Stomach (tissue), 9 donors: Measurements from ENCODE around the gene CUX1. TPM values are rescaled to one million over a fixed set of nuclear protein-coding genes. Genes with fewer than 3 reads are reported as not detected.

Experiments
- DNase-seq, 2 donors: peaks; one replicate each; pipeline versions ENCODE4 v3.0.0 to v3.0.0-alpha.2; 2013 to 2019
- H3K27ac ChIP-seq, 5 donors: fragments of 200-600 bp in 4 of 5; sonication (generic) in 4 of 5; one replicate each; pipeline ENCODE4 v1.5.1; 2013 to 2019; ENCODE audit warnings: mild to moderate bottlenecking in 1 of 5, moderate library complexity in 1 of 5
- H3K27me3 ChIP-seq, 3 donors: fragments of 200-600 bp; sonication (generic); one replicate each; pipeline ENCODE4 v1.5.1; 2017 to 2019; ENCODE audit warnings: mixed run types in 1 of 3
- H3K36me3 ChIP-seq, 4 donors: fragments of 200-600 bp; sonication (generic); 1 replicate in 3 of 4; 2 replicates in 1 of 4; pipeline ENCODE4 v1.5.1; 2016 to 2019
- H3K4me1 ChIP-seq, 4 donors: fragments of 200-600 bp; sonication (generic); one replicate each; pipeline ENCODE4 v1.5.1; 2016 to 2019
- H3K4me3 ChIP-seq, 4 donors: fragments of 200-600 bp; sonication (generic) in 3 of 4; one replicate each; pipeline ENCODE4 v1.5.1; 2016 to 2019; ENCODE audit warnings: mild to moderate bottlenecking in 1 of 4
- H3K9me3 ChIP-seq, 4 donors: fragments of 200-600 bp; sonication (generic); one replicate each; pipeline ENCODE4 v1.5.1; 2016 to 2019
- EP300 ChIP-seq: sonication (generic); formaldehyde crosslinking; IDR thresholded peaks from one replicate; pipeline ENCODE4 v1.6.1; 2017; ENCODE audit warnings: antibody characterized with exemption
- POLR2A ChIP-seq, 4 donors: fragments of 450-650 bp; IDR thresholded peaks; one replicate each; pipeline ENCODE4 v1.6.1; 2016; ENCODE audit warnings: antibody characterized with exemption in 4 of 4, control low read depth in 2 of 4, mild to moderate bottlenecking in 1 of 4, moderate library complexity in 1 of 4
- POLR2AphosphoS5 ChIP-seq, 3 donors: sonication (generic); formaldehyde crosslinking; IDR thresholded peaks; one replicate each; pipeline ENCODE4 v1.6.1; 2016; ENCODE audit warnings: antibody characterized with exemption in 3 of 3
- WGBS, 5 donors: extraction: QIAGEN DNeasy Blood & Tissue Kit in 3 of 5; methylation state at CpG; one replicate each; pipeline versions ENCODE4 v1.1.5 to v1.1.7; 2013 to 2018; 5-methylcytosine and 5-hydroxymethylcytosine counted together
- intact Hi-C: fragments of 100-400 bp; cut with DNase I; formaldehyde crosslinking; loops from one replicate; pipeline ENCODE4 v1.15.1; 2023; ENCODE audit warnings: low total_unique reads
- polyA plus RNA-seq, 3 donors: library from polyadenylated mRNA; stranded (reverse); fragments of 200-250 nt; gene quantifications; one replicate each; pipeline ENCODE4 v1.2.3, GENCODE V29; 2013
- total RNA-seq, 5 donors: library from RNA; depleted of rRNA; stranded (reverse); fragments of >200 nt; gene quantifications; one replicate each; pipeline versions ENCODE4 v1.1.0 to v1.2.3, GENCODE V29; 2014 to 2016
- TF ChIP-seq, protein P1 (sequence below), 7 experiments: fragments of 450-650 bp in 4 of 7; fragments of 200-600 bp in 3 of 7; sonication (generic) in 3 of 7; IDR thresholded peaks; one replicate each; pipeline ENCODE4 v1.5.1; 2016 to 2019; ENCODE audit warnings: antibody characterized with exemption in 7 of 7, control low read depth in 2 of 7, mild to moderate bottlenecking in 1 of 7
- donor health status: healthy with polysubstance abuse.
- donor health status: Bipolar disorder and iron deficiency.
- donor health status: healthy.

The CUX1 gene
- total and polyA plus RNA-seq, 8 donors = 24.7 to 201 (median 54.7) TPM

DNA sequence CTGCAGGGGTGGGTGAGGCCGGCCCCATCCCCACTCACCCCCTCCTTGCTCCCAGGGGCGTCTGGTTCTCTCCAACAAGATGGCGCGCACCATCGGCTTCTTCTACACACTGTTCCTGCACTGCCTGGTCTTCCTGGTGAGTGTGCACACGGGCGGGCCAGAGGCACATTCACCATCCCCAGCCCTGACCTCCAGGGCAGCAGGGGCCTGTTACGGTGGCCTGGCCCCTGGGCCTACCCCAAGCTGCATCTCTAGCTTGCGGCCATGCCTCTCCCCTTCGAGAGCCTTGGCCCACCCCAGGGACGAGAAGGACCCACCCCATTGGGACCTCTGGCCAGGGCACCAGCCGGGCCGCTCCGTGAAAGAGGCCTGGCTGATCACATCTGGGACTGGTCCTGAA lies 464.4 kb downstream of the CUX1 start:
- Histone ChIP-seq H3K9me3 (no peaks in the 10 kb centered on the region), H3K36me3 (no peaks in the 10 kb centered on the region), H3K4me3 (no peak overlapping the region), H3K27ac (no peak overlapping the region), H3K4me1 (peaks cover 8 to 26% (median 18%) of the 10 kb centered on the region in 4 donors), H3K27me3 (no peaks in the 10 kb centered on the region)
- no peak for DNase-seq
- intact Hi-C loops = loop anchor here (5.0 to 10.0 kb wide), 2 partner anchors 111 to 183 kb away; partner anchors contain the start of genes ALKBH4 and LRWD1
- WGBS, 5 donors = 87 to 96% (median 92%) methylated on average over 11 to 14 of the region's 14 CpGs
- TF ChIP-seq POLR2AphosphoS5 (IDR thresholded peaks at IDR 0.05) = no peak
- no peak for TF ChIP-seq POLR2A (IDR thresholded peaks at IDR 0.05)
- TF ChIP-seq, protein P1, sequence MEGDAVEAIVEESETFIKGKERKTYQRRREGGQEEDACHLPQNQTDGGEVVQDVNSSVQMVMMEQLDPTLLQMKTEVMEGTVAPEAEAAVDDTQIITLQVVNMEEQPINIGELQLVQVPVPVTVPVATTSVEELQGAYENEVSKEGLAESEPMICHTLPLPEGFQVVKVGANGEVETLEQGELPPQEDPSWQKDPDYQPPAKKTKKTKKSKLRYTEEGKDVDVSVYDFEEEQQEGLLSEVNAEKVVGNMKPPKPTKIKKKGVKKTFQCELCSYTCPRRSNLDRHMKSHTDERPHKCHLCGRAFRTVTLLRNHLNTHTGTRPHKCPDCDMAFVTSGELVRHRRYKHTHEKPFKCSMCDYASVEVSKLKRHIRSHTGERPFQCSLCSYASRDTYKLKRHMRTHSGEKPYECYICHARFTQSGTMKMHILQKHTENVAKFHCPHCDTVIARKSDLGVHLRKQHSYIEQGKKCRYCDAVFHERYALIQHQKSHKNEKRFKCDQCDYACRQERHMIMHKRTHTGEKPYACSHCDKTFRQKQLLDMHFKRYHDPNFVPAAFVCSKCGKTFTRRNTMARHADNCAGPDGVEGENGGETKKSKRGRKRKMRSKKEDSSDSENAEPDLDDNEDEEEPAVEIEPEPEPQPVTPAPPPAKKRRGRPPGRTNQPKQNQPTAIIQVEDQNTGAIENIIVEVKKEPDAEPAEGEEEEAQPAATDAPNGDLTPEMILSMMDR (IDR thresholded peaks at IDR 0.05) = no peak
- TF ChIP-seq EP300 = no peak

DNA sequence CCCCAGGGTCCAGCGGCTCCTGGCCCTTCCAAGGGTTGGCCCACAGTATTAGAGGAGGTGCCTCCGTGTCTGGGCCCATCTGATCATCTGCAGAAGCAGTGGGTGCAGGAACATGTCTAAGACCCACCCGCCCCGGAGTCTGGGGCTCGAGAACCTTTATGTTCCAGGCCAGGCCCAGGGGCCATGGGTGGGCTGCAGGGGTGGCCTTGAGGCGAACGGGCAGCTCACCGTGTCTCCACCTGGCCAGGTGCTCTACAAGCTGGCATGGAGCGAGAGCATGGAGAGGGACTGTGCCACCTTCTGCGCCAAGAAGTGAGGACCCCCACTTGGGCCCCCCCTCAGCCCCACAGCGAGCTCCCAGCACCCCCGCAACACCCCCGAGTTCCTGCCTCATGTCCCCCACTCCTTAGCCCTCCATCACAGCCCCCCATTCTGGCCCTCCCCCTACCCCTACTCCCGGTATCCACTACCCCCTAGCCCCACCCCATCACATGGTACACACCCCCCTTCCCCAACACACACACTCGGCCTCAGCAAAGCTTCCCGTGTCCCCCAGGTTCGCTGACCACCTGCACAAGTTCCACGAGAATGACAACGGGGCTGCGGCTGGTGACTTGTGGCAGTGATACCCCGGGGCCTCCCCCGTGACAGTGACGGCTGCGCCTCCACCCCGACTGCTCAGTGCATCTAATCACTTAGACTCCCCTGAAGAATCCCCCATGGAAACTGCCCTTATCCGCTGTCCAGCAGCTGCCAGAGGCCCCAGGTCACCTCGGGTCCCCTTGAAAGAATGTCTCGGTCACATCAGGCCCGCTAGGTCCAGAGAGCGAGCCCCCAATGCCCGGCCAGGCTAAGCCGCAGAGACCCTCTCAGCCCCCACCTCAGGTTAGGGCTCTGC lies 465.3 kb downstream of the CUX1 start:
- no peak for DNase-seq
- H3K27ac ChIP-seq = no peak overlapping the region
- H3K4me1 ChIP-seq = peaks cover 9 to 35% (median 25%) of the 10 kb centered on the region in 4 donors
- no peaks in the 10 kb centered on the region for H3K9me3 ChIP-seq
- no peaks in the 10 kb centered on the region for H3K36me3 ChIP-seq
- peaks cover 0 to 6% (median 0%) of the 10 kb centered on the region in 3 donors for H3K27me3 ChIP-seq
- 77 to 90% (median 90%) methylated on average over 13 to 32 of the region's 32 CpGs for WGBS, 5 donors
- H3K4me3 ChIP-seq = no peak overlapping the region
- TF ChIP-seq, protein P1 (IDR thresholded peaks at IDR 0.05) = no peak
- TF ChIP-seq POLR2AphosphoS5 (IDR thresholded peaks at IDR 0.05) = no peak
- intact Hi-C loops = loop anchor here (5.0 to 10.0 kb wide), 2 partner anchors 110 to 182 kb away; partner anchors contain the start of genes ALKBH4 and LRWD1

DNA sequence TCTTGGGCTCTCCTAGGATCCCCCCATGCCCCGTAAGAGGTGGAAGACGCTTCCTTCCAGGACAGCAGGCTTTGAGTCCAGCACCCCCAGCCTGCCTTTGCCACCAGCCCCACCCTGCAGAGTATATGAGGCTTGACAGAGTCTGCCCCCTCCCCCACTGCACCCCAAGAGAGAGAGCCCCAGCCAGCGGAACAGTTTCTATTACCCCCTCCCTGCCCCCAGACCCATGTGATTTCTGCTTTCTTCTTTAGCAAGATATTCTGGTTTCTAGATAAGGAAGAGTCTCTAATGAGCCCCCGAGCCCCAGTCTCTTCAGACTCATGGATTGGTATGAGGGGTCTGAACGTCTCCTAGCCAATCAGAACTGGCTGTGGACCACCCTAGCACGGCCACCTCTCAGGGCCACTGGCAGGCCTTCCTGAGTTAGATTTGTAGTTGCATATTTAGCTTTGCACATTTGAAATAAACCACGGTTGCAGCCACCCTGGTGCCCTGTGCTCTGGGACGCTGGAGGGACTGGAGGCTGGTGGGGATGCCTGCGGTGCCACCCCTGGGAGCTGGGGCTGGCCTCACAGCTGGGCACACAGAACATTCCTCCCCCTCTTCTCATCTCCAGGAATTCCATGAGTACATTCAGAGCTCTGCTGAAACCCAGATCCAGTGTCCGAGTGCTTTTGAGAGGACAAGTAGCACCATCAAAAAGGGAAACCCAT lies 466.2 kb downstream of the CUX1 start:
- H3K4me3 ChIP-seq = no peak overlapping the region
- H3K9me3 ChIP-seq = no peaks in the 10 kb centered on the region
- no peak for DNase-seq
- intact Hi-C loops = loop anchor here (5.0 to 10.0 kb wide), 2 partner anchors 109 to 181 kb away; partner anchors contain the start of genes ALKBH4 and LRWD1
- 79 to 90% (median 85%) methylated on average over 7 to 10 of the region's 10 CpGs for WGBS, 5 donors
- H3K4me1 ChIP-seq = peaks cover 14 to 44% (median 33%) of the 10 kb centered on the region in 4 donors
- H3K36me3 ChIP-seq = no peaks in the 10 kb centered on the region
- no peak overlapping the region for H3K27ac ChIP-seq
- TF ChIP-seq POLR2A (IDR thresholded peaks at IDR 0.05) = no peak
- no peak for TF ChIP-seq POLR2AphosphoS5 (IDR thresholded peaks at IDR 0.05)
- no peak for TF ChIP-seq EP300
- TF ChIP-seq, protein P1 (IDR thresholded peaks at IDR 0.05) = no peak
- peaks cover 0 to 7% (median 0%) of the 10 kb centered on the region in 3 donors for H3K27me3 ChIP-seq

DNA sequence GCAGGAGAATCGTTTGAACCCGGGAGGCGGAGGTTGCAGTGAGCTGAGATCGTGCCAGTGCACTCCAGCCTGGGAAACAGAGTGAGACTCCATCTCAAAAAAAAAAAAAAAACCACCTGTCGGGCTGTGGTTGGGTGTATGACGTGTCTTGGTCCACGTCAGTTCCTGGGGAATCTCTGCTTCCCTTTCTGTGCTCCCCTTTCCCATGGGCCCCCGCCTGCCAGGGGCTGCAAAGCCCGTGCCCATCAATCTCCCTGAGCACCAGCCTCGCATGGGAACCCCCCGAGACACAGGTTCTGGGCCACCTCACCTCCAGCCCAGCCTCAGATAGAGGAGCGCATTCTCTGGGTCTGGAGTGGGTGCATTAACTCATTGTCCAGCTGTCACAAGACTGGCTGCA lies 467.0 kb downstream of the CUX1 start:
- H3K9me3 ChIP-seq = no peaks in the 10 kb centered on the region
- intact Hi-C loops = loop anchor here (5.0 to 10.0 kb wide), 2 partner anchors 108 to 180 kb away; partner anchors contain the start of genes ALKBH4 and LRWD1
- no peak for TF ChIP-seq EP300
- TF ChIP-seq POLR2AphosphoS5 (IDR thresholded peaks at IDR 0.05) = no peak
- TF ChIP-seq POLR2A (IDR thresholded peaks at IDR 0.05) = no peak
- TF ChIP-seq, protein P1 (IDR thresholded peaks at IDR 0.05) = no peak
- peaks cover 14 to 44% (median 35%) of the 10 kb centered on the region in 4 donors for H3K4me1 ChIP-seq
- peak overlapping the region in 2 of 5 donors; percentile 90 to 91 for H3K27ac ChIP-seq
- 66 to 88% (median 76%) methylated on average over 10 to 12 of the region's 12 CpGs for WGBS, 5 donors
- peak overlapping the region in 2 of 4 donors; percentile 77 to 80 for H3K4me3 ChIP-seq
- no peak for DNase-seq
- peaks cover 0 to 7% (median 0%) of the 10 kb centered on the region in 3 donors for H3K27me3 ChIP-seq
- H3K36me3 ChIP-seq = no peaks in the 10 kb centered on the region
